GM23338 (cell line): ENCODE measurements around the gene AGTRAP. TPM values are rescaled to one million over a fixed set of nuclear protein-coding genes. Genes with fewer than 3 reads are reported as not detected.

ENCODE experiments used
- ATAC-seq: fragments of 200-7000 bp; cut with Tn5 transposase; 3 replicates; pipeline ENCODE4 v1.9.1; 2020
- DNase-seq: peaks from one replicate; pipeline ENCODE4 v3.0.0-alpha.2; 2015; ENCODE audit warnings: low spot score
- H2AFZ ChIP-seq: fragments of 200-600 bp; sonication (generic); 2 replicates; pipeline ENCODE4 v1.8.0; 2016; ENCODE audit warnings: antibody characterized with exemption, mild to moderate bottlenecking, moderate library complexity
- H3F3A ChIP-seq: fragments of 200-600 bp; sonication (generic); replicated peaks from 2 replicates; pipeline ENCODE4 v1.8.0; 2017; ENCODE audit warnings: antibody characterized with exemption, mixed run types, low read depth
- H3K27ac ChIP-seq: fragments of 200-600 bp; sonication (generic); 2 replicates; pipeline ENCODE4 v1.6.1; 2016; ENCODE audit warnings: low read depth
- H3K27me3 ChIP-seq: fragments of 200-600 bp; sonication (generic); 2 replicates; pipeline ENCODE4 v1.8.0; 2016; ENCODE audit warnings: mild to moderate bottlenecking, mixed run types, moderate library complexity; ENCODE audit not compliant: insufficient read depth
- H3K36me3 ChIP-seq: fragments of 200-600 bp; sonication (generic); 2 replicates; pipeline ENCODE4 v1.8.0; 2016; ENCODE audit warnings: mild to moderate bottlenecking; ENCODE audit not compliant: insufficient read depth
- H3K4me1 ChIP-seq: fragments of 200-600 bp; sonication (generic); 2 replicates; pipeline ENCODE4 v1.8.0; 2016; ENCODE audit warnings: mild to moderate bottlenecking, moderate library complexity; ENCODE audit not compliant: insufficient read depth
- H3K4me2 ChIP-seq: fragments of 200-600 bp; sonication (generic); 2 replicates; pipeline ENCODE4 v1.7.1; 2017; ENCODE audit warnings: mixed run types
- H3K4me3 ChIP-seq: fragments of 200-600 bp; sonication (generic); 2 replicates; pipeline ENCODE4 v1.6.1; 2016; ENCODE audit warnings: mixed run types
- H3K79me2 ChIP-seq: fragments of 200-600 bp; sonication (generic); replicated peaks from 2 replicates; pipeline ENCODE4 v1.8.0; 2017; ENCODE audit warnings: mild to moderate bottlenecking; ENCODE audit not compliant: insufficient read depth
- H3K9me2 ChIP-seq: fragments of 200-600 bp; sonication (generic); 2 replicates; pipeline ENCODE4 v1.8.0; 2017; ENCODE audit not compliant: insufficient read depth
- H4K20me1 ChIP-seq: fragments of 200-600 bp; sonication (generic); replicated peaks from 2 replicates; pipeline ENCODE4 v1.8.0; 2017; ENCODE audit warnings: mild to moderate bottlenecking; ENCODE audit not compliant: insufficient read depth
- H3K27ac Mint-ChIP-seq: 2 replicates; pipeline ENCODE4 v1.8.0; 2020; ENCODE audit warnings: inconsistent platforms, mild to moderate bottlenecking, moderate library complexity, mixed read lengths
- H3K27me3 Mint-ChIP-seq: 3 replicates; pipeline ENCODE4 v1.8.0; 2022; ENCODE audit warnings: low read depth, mild to moderate bottlenecking, moderate library complexity, mixed read lengths, inconsistent platforms; ENCODE audit not compliant: insufficient read depth, poor library complexity
- H3K36me3 Mint-ChIP-seq: 3 replicates; pipeline ENCODE4 v1.8.0; 2021; ENCODE audit warnings: low read depth, mild to moderate bottlenecking, inconsistent platforms, moderate library complexity, mixed read lengths
- H3K4me1 Mint-ChIP-seq: 3 replicates; pipeline ENCODE4 v1.8.0; 2020; ENCODE audit warnings: mild to moderate bottlenecking, inconsistent platforms, mixed read lengths
- H3K4me3 Mint-ChIP-seq: 3 replicates; pipeline ENCODE4 v1.8.0; 2021; ENCODE audit warnings: moderate library complexity, mild to moderate bottlenecking, inconsistent platforms, mixed read lengths
- H3K9me3 Mint-ChIP-seq: 3 replicates; pipeline ENCODE4 v1.8.0; 2020; ENCODE audit warnings: moderate library complexity, mild to moderate bottlenecking, inconsistent platforms, mixed read lengths
- CREB1 ChIP-seq: fragments of 250-450 bp; sonication (Bioruptor Pico); IDR thresholded peaks from 2 replicates; pipeline ENCODE4 v1.5.0; 2020; ENCODE audit warnings: low read depth, mild to moderate bottlenecking, moderate library complexity
- EZH2phosphoT487 ChIP-seq: fragments of 200-600 bp; sonication (generic); IDR thresholded peaks from one replicate; pipeline ENCODE4 v1.8.1; 2018; ENCODE audit warnings: antibody characterized with exemption; ENCODE audit not compliant: unreplicated experiment
- JUNB ChIP-seq: IDR thresholded peaks from one replicate; pipeline ENCODE4 v1.6.1; 2016; ENCODE audit warnings: antibody characterized with exemption; ENCODE audit not compliant: unreplicated experiment
- POLR2AphosphoS5 ChIP-seq: IDR thresholded peaks from 2 replicates; pipeline ENCODE4 v1.6.1; 2016; ENCODE audit warnings: antibody characterized with exemption, low read depth
- STAT1 ChIP-seq: IDR thresholded peaks from one replicate; pipeline ENCODE4 v1.6.1; 2016; ENCODE audit warnings: antibody characterized with exemption; ENCODE audit not compliant: unreplicated experiment
- ZNF114 ChIP-seq: fragments of 250-450 bp; sonication (Bioruptor Pico); IDR thresholded peaks from 2 replicates; pipeline ENCODE4 v1.5.0; 2020; ENCODE audit warnings: mild to moderate bottlenecking, moderate library complexity
- polyA plus RNA-seq: library from polyadenylated mRNA; unstranded; fragments of >200 nt; fragmentation: Nextera tagmentation; extraction: Ambion mirVana; gene quantifications from 2 replicates; pipeline ENCODE4 v1.2.1, GENCODE V29; 2016
- total RNA-seq: library from RNA; depleted of rRNA; stranded (reverse); fragments of >200 nt; shearing (Covaris generic); gene quantifications from 2 replicates; pipeline ENCODE4 v1.2.3, GENCODE V29; 2014
- TF ChIP-seq, protein P1 (sequence below): IDR thresholded peaks from 2 replicates; pipeline ENCODE4 v1.6.1; 2016; ENCODE audit warnings: antibody characterized with exemption
- TF ChIP-seq, protein P2 (sequence below): fragments of 250-450 bp; sonication (Bioruptor Pico); IDR thresholded peaks from 2 replicates; pipeline ENCODE4 v1.5.0; 2020; ENCODE audit warnings: mild to moderate bottlenecking, moderate library complexity

Gene AGTRAP
- total and polyA plus RNA-seq, 2 experiments from 2014 or later: 79.4 to 102 TPM

DNA sequence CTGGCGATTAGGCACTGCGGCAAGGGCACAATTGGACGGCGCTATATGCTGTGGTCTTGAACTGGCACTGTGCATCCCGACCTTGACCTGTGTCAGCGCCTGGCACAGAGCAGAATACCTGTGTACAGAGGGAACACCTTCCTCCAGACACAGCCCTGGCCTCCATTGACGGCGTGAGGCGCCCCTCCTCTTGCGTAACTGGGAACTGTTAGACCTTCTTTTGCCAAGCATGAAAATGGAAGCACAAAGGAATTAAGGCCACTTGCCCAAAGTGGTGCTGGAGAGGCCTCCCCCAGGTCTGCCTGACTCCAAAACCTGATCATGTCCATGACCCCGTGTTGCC is 6.8 kb upstream of the AGTRAP start:
- Histone ChIP-seq H3K79me2 (no peaks in the 10 kb centered on the region), H3F3A (peaks cover 8% of the 10 kb centered on the region; the same call in 1 of the 2 replicates), H3K27ac (no peak overlapping the region), H3K4me2 (peak overlapping the region; percentile 64), H3K36me3 (no peaks in the 10 kb centered on the region; the same call in 1 of the 2 replicates), H4K20me1 (no peaks in the 10 kb centered on the region), H2AFZ (peak overlapping the region; percentile 88), H3K9me2 (no peaks in the 10 kb centered on the region), H3K4me3 (no peak overlapping the region), H3K4me1 (peaks cover 42% of the 10 kb centered on the region), H3K27me3 (no peaks in the 10 kb centered on the region)
- no peaks in the 10 kb centered on the region for H3K36me3 Mint-ChIP-seq
- TF ChIP-seq, protein P1, sequence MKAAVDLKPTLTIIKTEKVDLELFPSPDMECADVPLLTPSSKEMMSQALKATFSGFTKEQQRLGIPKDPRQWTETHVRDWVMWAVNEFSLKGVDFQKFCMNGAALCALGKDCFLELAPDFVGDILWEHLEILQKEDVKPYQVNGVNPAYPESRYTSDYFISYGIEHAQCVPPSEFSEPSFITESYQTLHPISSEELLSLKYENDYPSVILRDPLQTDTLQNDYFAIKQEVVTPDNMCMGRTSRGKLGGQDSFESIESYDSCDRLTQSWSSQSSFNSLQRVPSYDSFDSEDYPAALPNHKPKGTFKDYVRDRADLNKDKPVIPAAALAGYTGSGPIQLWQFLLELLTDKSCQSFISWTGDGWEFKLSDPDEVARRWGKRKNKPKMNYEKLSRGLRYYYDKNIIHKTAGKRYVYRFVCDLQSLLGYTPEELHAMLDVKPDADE: no peak
- no peak for TF ChIP-seq EZH2phosphoT487
- TF ChIP-seq ZNF114 (CRISPR knock-in tag): no peak
- TF ChIP-seq JUNB: no peak
- no peak for TF ChIP-seq CREB1 (CRISPR knock-in tag)
- TF ChIP-seq POLR2AphosphoS5: no peak
- no peak for TF ChIP-seq STAT1
- TF ChIP-seq, protein P2, sequence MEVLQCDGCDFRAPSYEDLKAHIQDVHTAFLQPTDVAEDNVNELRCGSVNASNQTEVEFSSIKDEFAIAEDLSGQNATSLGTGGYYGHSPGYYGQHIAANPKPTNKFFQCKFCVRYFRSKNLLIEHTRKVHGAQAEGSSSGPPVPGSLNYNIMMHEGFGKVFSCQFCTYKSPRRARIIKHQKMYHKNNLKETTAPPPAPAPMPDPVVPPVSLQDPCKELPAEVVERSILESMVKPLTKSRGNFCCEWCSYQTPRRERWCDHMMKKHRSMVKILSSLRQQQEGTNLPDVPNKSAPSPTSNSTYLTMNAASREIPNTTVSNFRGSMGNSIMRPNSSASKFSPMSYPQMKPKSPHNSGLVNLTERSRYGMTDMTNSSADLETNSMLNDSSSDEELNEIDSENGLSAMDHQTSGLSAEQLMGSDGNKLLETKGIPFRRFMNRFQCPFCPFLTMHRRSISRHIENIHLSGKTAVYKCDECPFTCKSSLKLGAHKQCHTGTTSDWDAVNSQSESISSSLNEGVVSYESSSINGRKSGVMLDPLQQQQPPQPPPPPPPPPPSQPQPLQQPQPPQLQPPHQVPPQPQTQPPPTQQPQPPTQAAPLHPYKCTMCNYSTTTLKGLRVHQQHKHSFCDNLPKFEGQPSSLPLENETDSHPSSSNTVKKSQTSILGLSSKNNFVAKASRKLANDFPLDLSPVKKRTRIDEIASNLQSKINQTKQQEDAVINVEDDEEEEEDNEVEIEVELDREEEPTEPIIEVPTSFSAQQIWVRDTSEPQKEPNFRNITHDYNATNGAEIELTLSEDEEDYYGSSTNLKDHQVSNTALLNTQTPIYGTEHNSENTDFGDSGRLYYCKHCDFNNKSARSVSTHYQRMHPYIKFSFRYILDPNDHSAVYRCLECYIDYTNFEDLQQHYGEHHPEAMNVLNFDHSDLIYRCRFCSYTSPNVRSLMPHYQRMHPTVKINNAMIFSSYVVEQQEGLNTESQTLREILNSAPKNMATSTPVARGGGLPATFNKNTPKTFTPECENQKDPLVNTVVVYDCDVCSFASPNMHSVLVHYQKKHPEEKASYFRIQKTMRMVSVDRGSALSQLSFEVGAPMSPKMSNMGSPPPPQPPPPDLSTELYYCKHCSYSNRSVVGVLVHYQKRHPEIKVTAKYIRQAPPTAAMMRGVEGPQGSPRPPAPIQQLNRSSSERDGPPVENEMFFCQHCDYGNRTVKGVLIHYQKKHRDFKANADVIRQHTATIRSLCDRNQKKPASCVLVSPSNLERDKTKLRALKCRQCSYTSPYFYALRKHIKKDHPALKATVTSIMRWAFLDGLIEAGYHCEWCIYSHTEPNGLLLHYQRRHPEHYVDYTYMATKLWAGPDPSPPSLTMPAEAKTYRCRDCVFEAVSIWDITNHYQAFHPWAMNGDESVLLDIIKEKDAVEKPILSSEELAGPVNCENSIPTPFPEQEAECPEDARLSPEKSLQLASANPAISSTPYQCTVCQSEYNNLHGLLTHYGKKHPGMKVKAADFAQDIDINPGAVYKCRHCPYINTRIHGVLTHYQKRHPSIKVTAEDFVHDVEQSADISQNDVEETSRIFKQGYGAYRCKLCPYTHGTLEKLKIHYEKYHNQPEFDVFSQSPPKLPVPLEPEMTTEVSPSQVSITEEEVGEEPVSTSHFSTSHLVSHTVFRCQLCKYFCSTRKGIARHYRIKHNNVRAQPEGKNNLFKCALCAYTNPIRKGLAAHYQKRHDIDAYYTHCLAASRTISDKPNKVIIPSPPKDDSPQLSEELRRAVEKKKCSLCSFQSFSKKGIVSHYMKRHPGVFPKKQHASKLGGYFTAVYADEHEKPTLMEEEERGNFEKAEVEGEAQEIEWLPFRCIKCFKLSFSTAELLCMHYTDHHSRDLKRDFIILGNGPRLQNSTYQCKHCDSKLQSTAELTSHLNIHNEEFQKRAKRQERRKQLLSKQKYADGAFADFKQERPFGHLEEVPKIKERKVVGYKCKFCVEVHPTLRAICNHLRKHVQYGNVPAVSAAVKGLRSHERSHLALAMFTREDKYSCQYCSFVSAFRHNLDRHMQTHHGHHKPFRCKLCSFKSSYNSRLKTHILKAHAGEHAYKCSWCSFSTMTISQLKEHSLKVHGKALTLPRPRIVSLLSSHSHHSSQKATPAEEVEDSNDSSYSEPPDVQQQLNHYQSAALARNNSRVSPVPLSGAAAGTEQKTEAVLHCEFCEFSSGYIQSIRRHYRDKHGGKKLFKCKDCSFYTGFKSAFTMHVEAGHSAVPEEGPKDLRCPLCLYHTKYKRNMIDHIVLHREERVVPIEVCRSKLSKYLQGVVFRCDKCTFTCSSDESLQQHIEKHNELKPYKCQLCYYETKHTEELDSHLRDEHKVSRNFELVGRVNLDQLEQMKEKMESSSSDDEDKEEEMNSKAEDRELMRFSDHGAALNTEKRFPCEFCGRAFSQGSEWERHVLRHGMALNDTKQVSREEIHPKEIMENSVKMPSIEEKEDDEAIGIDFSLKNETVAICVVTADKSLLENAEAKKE: no peak
- H3K4me1 Mint-ChIP-seq: peaks cover 52% of the 10 kb centered on the region
- no peak overlapping the region for H3K4me3 Mint-ChIP-seq
- H3K27ac Mint-ChIP-seq: no peak overlapping the region
- ATAC-seq: no peak
- no peaks in the 10 kb centered on the region for H3K9me3 Mint-ChIP-seq
- DNase-seq: no peak
- peaks cover 4% of the 10 kb centered on the region for H3K27me3 Mint-ChIP-seq
